Amygdala (tissue), 56 donors: ENCODE results near the gene ZNF749.
A peak's percentile ranks its signal among the peaks of the same experiment; 100 is the strongest.
"Not testable (repeated sequence)": the region's sequence is repeated elsewhere in the genome, so short reads cannot be mapped to it uniquely, and the experiment has no call there.

Experiments used
- DNase-seq, 56 donors: peaks; one replicate each; lab custom pipeline; 2025; lab: John Stamatoyannopoulos, UW

ZNF749 gene

GRCh38 chr19:57465680-57466381 lies 30.7 kb downstream of the ZNF749 start:
- DNase-seq = no peak

GRCh38 chr19:57466489-57466888 lies 31.4 kb downstream of the ZNF749 start:
- peak in 1 of 56 donors; percentile 1 for DNase-seq

- DNase-seq = no peak
Measured at GRCh38 chr19:57473646-57474045, 38.5 kb downstream of the ZNF749 start.

GRCh38 chr19:57477191-57478008 lies 42.3 kb downstream of the ZNF749 start, which contains the start of gene ZNF772:
TSS of gene ZNF772 (minus strand) at chr19:57477566. CDS start at chr19:57477309, 257 bp downstream.
- peak; percentile 28 to 95 (median 85) for DNase-seq

- DNase-seq = peak; percentile 23 to 93 (median 78)
Measured at GRCh38 chr19:57487477-57488298, 52.6 kb downstream of the ZNF749 start, which contains the start of gene ZNF419. TSS of gene ZNF419 (plus strand) at chr19:57487750. CDS start at chr19:57487951, 201 bp downstream.

- DNase-seq = not testable (repeated sequence)
Measured at GRCh38 chr19:57488299-57488644, 53.1 kb downstream of the ZNF749 start.
